Neural progenitor cell (in vitro differentiated cells): ENCODE results near the gene KRT74. TPM values are rescaled to one million over a fixed set of nuclear protein-coding genes. Genes with fewer than 3 reads are reported as not detected.
A peak's percentile ranks its signal among the peaks of the same experiment; 100 is the strongest.

Experiments
- DNase-seq: peaks from one replicate; pipeline ENCODE4 v3.0.0-alpha.2; 2016; ENCODE audit warnings: low spot score
- H2AFZ ChIP-seq: fragments of 200-600 bp; sonication (generic); replicated peaks from 2 replicates; pipeline ENCODE4 v1.6.1; 2016; ENCODE audit warnings: antibody characterized with exemption
- H3F3A ChIP-seq: fragments of 200-600 bp; sonication (generic); 2 replicates; pipeline ENCODE4 v1.6.1; 2016; ENCODE audit warnings: antibody characterized with exemption, low read depth
- H3K27ac ChIP-seq: fragments of 200-600 bp; sonication (generic); 2 replicates; pipeline ENCODE4 v1.5.1; 2016; ENCODE audit warnings: mild to moderate bottlenecking
- H3K27me3 ChIP-seq: fragments of 200-600 bp; sonication (generic); 2 replicates; pipeline ENCODE4 v1.6.1; 2016; ENCODE audit warnings: mild to moderate bottlenecking, moderate library complexity
- H3K36me3 ChIP-seq: fragments of 200-600 bp; sonication (generic); 2 replicates; pipeline ENCODE4 v1.5.1; 2016
- H3K4me1 ChIP-seq: fragments of 200-600 bp; sonication (generic); 2 replicates; pipeline ENCODE4 v1.6.1; 2016; ENCODE audit warnings: mixed run types
- H3K4me2 ChIP-seq: fragments of 200-600 bp; sonication (generic); 2 replicates; pipeline ENCODE4 v1.6.1; 2016
- H3K4me3 ChIP-seq: fragments of 200-600 bp; sonication (generic); 2 replicates; pipeline ENCODE4 v1.5.1; 2016
- H3K79me2 ChIP-seq: fragments of 200-600 bp; sonication (generic); 2 replicates; pipeline ENCODE4 v1.6.1; 2016; ENCODE audit warnings: low read depth
- H3K9ac ChIP-seq: fragments of 200-600 bp; sonication (generic); 2 replicates; pipeline ENCODE4 v1.6.1; 2016
- H3K9me3 ChIP-seq: fragments of 200-600 bp; sonication (generic); 2 replicates; pipeline ENCODE4 v1.5.1; 2016; ENCODE audit warnings: low read depth
- H4K20me1 ChIP-seq: fragments of 200-600 bp; sonication (generic); 2 replicates; pipeline ENCODE4 v1.6.1; 2016; ENCODE audit warnings: low read depth
- H3K27ac Mint-ChIP-seq: 3 replicates; pipeline ENCODE4 v1.8.0; 2021; ENCODE audit warnings: mixed read lengths
- H3K27me3 Mint-ChIP-seq: 2 replicates; pipeline ENCODE4 v1.8.0; 2022; ENCODE audit warnings: low read depth, mild to moderate bottlenecking, inconsistent platforms, moderate library complexity, mixed read lengths; ENCODE audit not compliant: insufficient read depth
- H3K36me3 Mint-ChIP-seq: 3 replicates; pipeline ENCODE4 v1.8.0; 2021; ENCODE audit warnings: mixed read lengths
- H3K4me1 Mint-ChIP-seq: 3 replicates; pipeline ENCODE4 v1.8.0; 2021; ENCODE audit warnings: mixed read lengths
- H3K4me3 Mint-ChIP-seq: 3 replicates; pipeline ENCODE4 v1.8.0; 2021; ENCODE audit warnings: mild to moderate bottlenecking, moderate library complexity, mixed read lengths
- H3K9me3 Mint-ChIP-seq: 3 replicates; pipeline ENCODE4 v1.8.0; 2020; ENCODE audit warnings: mixed read lengths
- CTCF ChIP-seq: fragments of 200-600 bp; sonication (generic); IDR thresholded peaks from 2 replicates; pipeline ENCODE4 v1.5.1; 2017; ENCODE audit warnings: antibody characterized with exemption, mild to moderate bottlenecking
- EZH2 ChIP-seq: fragments of 200-600 bp; sonication (generic); IDR thresholded peaks from 2 replicates; pipeline ENCODE4 v1.6.1; 2017; ENCODE audit warnings: antibody characterized with exemption, mild to moderate bottlenecking, moderate library complexity
- EZH2phosphoT487 ChIP-seq: fragments of 200-600 bp; sonication (generic); IDR thresholded peaks from 2 replicates; pipeline ENCODE4 v1.6.1; 2017; ENCODE audit warnings: antibody characterized with exemption
- total RNA-seq: library from RNA; depleted of rRNA; stranded (reverse); fragments of >200 nt; gene quantifications from 2 replicates; pipeline ENCODE4 v1.2.3, GENCODE V29; 2015; ENCODE audit warnings: low replicate concordance

Gene KRT74
- total RNA-seq, 1 donor from 2014 or later = not detected

- Histone ChIP-seq H3F3A (no peaks in the 10 kb centered on the region), H2AFZ (no peak overlapping the region), H3K27ac (no peak overlapping the region), H3K9ac (no peak overlapping the region), H3K9me3 (no peaks in the 10 kb centered on the region), H3K79me2 (no peaks in the 10 kb centered on the region), H3K4me2 (no peak overlapping the region), H3K4me1 (no peaks in the 10 kb centered on the region), H4K20me1 (no peaks in the 10 kb centered on the region), H3K4me3 (no peak overlapping the region), H3K36me3 (no peaks in the 10 kb centered on the region), H3K27me3 (no peaks in the 10 kb centered on the region)
- DNase-seq = no peak
- Mint-ChIP-seq H3K36me3 (no peaks in the 10 kb centered on the region), H3K9me3 (peaks cover 3% of the 10 kb centered on the region), H3K4me1 (peaks cover 5% of the 10 kb centered on the region), H3K4me3 (no peak overlapping the region), H3K27me3 (peaks cover 5% of the 10 kb centered on the region), H3K27ac (no peak overlapping the region)
- no peak for TF ChIP-seq EZH2
Measured at GRCh38 chr12:52539083-52539820, 34.4 kb downstream of the KRT74 start.

GRCh38 chr12:52537101-52537500, 36.5 kb downstream of the KRT74 start:
- Histone ChIP-seq H2AFZ (no peak overlapping the region), H3K79me2 (no peaks in the 10 kb centered on the region), H3K9ac (no peak overlapping the region), H3K4me1 (no peaks in the 10 kb centered on the region), H3K36me3 (no peaks in the 10 kb centered on the region), H3K4me3 (no peak overlapping the region), H4K20me1 (no peaks in the 10 kb centered on the region), H3K27ac (no peak overlapping the region), H3K27me3 (no peaks in the 10 kb centered on the region), H3K9me3 (no peaks in the 10 kb centered on the region), H3K4me2 (no peak overlapping the region), H3F3A (no peaks in the 10 kb centered on the region)
- Mint-ChIP-seq H3K27ac (no peak overlapping the region), H3K9me3 (peaks cover 3% of the 10 kb centered on the region), H3K36me3 (no peaks in the 10 kb centered on the region), H3K4me1 (peaks cover 5% of the 10 kb centered on the region), H3K27me3 (peaks cover 8% of the 10 kb centered on the region), H3K4me3 (peak overlapping the region; percentile 17)
- no peak for DNase-seq
- TF ChIP-seq EZH2 (no peak), EZH2phosphoT487 (no peak), CTCF (no peak)

GRCh38 chr12:52535574-52535973, 38.1 kb downstream of the KRT74 start:
- H3F3A ChIP-seq = no peaks in the 10 kb centered on the region
- no peaks in the 10 kb centered on the region for H3K79me2 ChIP-seq
- no peak overlapping the region for H3K27ac ChIP-seq
- no peaks in the 10 kb centered on the region for H3K36me3 Mint-ChIP-seq
- peaks cover 7% of the 10 kb centered on the region for H3K4me1 Mint-ChIP-seq
- no peaks in the 10 kb centered on the region for H3K27me3 ChIP-seq
- no peak overlapping the region for H3K4me3 Mint-ChIP-seq
- no peaks in the 10 kb centered on the region for H3K9me3 ChIP-seq
- no peak overlapping the region for H3K4me2 ChIP-seq
- no peaks in the 10 kb centered on the region for H3K9me3 Mint-ChIP-seq
- H4K20me1 ChIP-seq = no peaks in the 10 kb centered on the region
- H3K4me3 ChIP-seq = no peak overlapping the region
- no peak overlapping the region for H3K27ac Mint-ChIP-seq
- TF ChIP-seq CTCF = no peak
- no peak for TF ChIP-seq EZH2
- TF ChIP-seq EZH2phosphoT487 = no peak
- H3K4me1 ChIP-seq = no peaks in the 10 kb centered on the region
- DNase-seq = no peak
- no peaks in the 10 kb centered on the region for H3K36me3 ChIP-seq
- H3K9ac ChIP-seq = no peak overlapping the region
- H2AFZ ChIP-seq = no peak overlapping the region
- H3K27me3 Mint-ChIP-seq = peaks cover 9% of the 10 kb centered on the region

GRCh38 chr12:52534482-52534881, 39.2 kb downstream of the KRT74 start:
- Histone ChIP-seq H3K4me3 (no peak overlapping the region), H3K36me3 (no peaks in the 10 kb centered on the region), H3K9me3 (no peaks in the 10 kb centered on the region), H3K79me2 (no peaks in the 10 kb centered on the region), H3K27ac (no peak overlapping the region), H3K9ac (no peak overlapping the region), H4K20me1 (no peaks in the 10 kb centered on the region), H3K27me3 (no peaks in the 10 kb centered on the region), H3K4me1 (no peaks in the 10 kb centered on the region), H3K4me2 (no peak overlapping the region), H3F3A (no peaks in the 10 kb centered on the region), H2AFZ (no peak overlapping the region)
- H3K4me3 Mint-ChIP-seq = no peak overlapping the region
- H3K4me1 Mint-ChIP-seq = peaks cover 9% of the 10 kb centered on the region
- peaks cover 9% of the 10 kb centered on the region for H3K27me3 Mint-ChIP-seq
- H3K27ac Mint-ChIP-seq = no peak overlapping the region
- TF ChIP-seq CTCF (peak; percentile 26), EZH2phosphoT487 (no peak)
- no peaks in the 10 kb centered on the region for H3K9me3 Mint-ChIP-seq
- no peak for DNase-seq
- no peaks in the 10 kb centered on the region for H3K36me3 Mint-ChIP-seq
